Measurements from ENCODE around the gene DXO.
A peak's percentile ranks its signal among the peaks of the same experiment; 100 is the strongest.
"Not testable (repeated sequence)": the region's sequence is repeated elsewhere in the genome, so short reads cannot be mapped to it uniquely, and the experiment has no call there.

The DXO gene

DNA sequence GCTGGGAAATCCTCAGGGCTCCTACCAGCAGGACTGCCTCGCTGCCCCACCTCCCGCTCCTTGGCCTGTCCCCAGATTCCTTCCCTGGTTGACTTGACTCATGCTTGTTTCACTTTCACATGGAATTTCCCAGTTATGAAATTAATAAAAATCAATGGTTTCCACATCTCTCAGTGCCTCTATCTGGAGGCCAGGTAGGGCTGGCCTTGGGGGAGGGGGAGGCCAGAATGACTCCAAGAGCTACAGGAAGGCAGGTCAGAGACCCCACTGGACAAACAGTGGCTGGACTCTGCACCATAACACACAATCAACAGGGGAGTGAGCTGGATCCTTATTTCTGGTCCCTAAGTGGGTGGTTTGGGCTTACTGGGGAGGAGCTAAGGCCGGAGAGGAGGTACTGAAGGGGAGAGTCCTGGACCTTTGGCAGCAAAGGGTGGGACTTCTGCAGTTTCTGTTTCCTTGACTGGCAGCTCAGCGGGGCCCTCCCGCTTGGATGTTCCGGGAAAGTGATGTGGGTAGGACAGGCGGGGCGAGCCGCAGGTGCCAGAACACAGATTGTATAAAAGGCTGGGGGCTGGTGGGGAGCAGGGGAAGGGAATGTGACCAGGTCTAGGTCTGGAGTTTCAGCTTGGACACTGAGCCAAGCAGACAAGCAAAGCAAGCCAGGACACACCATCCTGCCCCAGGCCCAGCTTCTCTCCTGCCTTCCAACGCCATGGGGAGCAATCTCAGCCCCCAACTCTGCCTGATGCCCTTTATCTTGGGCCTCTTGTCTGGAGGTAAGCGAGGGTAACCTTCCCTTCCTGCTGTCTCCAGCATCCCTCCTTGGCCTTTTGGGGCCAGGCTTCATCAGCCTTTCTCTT lies 26.2 kb downstream of the DXO start, which contains the start of gene CFB:
CFB (plus strand) TSS at position 589 of the 863 bp plus-strand sequence; CDS start at position 716, 127 bp downstream.
- Histone ChIP-seq H3K36me3 (ENCODE audit: insufficient read depth, low read length) (no peaks in the 10 kb centered on the region), H3K27ac (ENCODE audit: low read depth, low read length) (peak within 1 kb of the TSS; percentile 91), H3K4me3 (ENCODE audit: low read depth, low read length) (peak within 1 kb of the TSS; percentile 73), H2AFZ (ENCODE audit: low read length, unreplicated experiment) (peak within 1 kb of the TSS; percentile 35), H3K4me1 (ENCODE audit: control insufficient read depth, insufficient read depth, low read length, unreplicated experiment) (peaks cover 43% of the 10 kb centered on the region), H3K27me3 (ENCODE audit: insufficient read depth, low read length) (no peaks in the 10 kb centered on the region), H3K79me2 (ENCODE audit: control insufficient read depth, insufficient read depth, low read length, unreplicated experiment) (peaks cover 5% of the 10 kb centered on the region)

DNA sequence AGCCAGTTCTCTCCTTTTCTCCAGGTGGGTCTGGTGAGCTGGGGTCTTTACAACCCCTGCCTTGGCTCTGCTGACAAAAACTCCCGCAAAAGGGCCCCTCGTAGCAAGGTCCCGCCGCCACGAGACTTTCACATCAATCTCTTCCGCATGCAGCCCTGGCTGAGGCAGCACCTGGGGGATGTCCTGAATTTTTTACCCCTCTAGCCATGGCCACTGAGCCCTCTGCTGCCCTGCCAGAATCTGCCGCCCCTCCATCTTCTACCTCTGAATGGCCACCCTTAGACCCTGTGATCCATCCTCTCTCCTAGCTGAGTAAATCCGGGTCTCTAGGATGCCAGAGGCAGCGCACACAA lies 26.8 kb downstream of the DXO start:
- H3K36me3 ChIP-seq (ENCODE audit: insufficient read depth, low read length), result no peaks in the 10 kb centered on the region
- H3K4me3 ChIP-seq (ENCODE audit: low read depth, low read length), result peak overlapping the region; percentile 73
- peaks cover 46% of the 10 kb centered on the region for H3K4me1 ChIP-seq (ENCODE audit: control insufficient read depth, insufficient read depth, low read length, unreplicated experiment)
- H3K79me2 ChIP-seq (ENCODE audit: control insufficient read depth, insufficient read depth, low read length, unreplicated experiment), result peaks cover 5% of the 10 kb centered on the region
- peak overlapping the region; percentile 91 for H3K27ac ChIP-seq (ENCODE audit: low read depth, low read length)
- no peak overlapping the region for H2AFZ ChIP-seq (ENCODE audit: low read length, unreplicated experiment)
- H3K27me3 ChIP-seq (ENCODE audit: insufficient read depth, low read length), result no peaks in the 10 kb centered on the region

DNA sequence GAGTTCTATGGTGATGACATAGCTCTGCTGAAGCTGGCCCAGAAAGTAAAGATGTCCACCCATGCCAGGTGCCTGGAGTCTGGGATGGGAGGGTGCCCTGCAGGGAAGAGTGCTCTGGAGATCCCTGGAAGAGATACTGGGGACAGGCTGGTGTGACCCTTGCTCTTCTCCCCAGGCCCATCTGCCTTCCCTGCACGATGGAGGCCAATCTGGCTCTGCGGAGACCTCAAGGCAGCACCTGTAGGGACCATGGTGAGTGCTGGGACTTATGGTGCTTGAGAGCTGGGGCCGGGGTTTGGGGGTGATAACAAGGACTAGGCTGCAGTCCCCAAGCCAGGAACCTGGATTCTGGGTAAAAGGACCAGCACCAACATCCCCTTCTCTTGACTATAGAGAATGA lies 28.2 kb downstream of the DXO start:
- Histone ChIP-seq H2AFZ (ENCODE audit: low read length, unreplicated experiment) (no peak overlapping the region), H3K79me2 (ENCODE audit: control insufficient read depth, insufficient read depth, low read length, unreplicated experiment) (peaks cover 5% of the 10 kb centered on the region), H3K36me3 (ENCODE audit: insufficient read depth, low read length) (no peaks in the 10 kb centered on the region), H3K4me3 (ENCODE audit: low read depth, low read length) (no peak overlapping the region), H3K27me3 (ENCODE audit: insufficient read depth, low read length) (no peaks in the 10 kb centered on the region), H3K4me1 (ENCODE audit: control insufficient read depth, insufficient read depth, low read length, unreplicated experiment) (peaks cover 41% of the 10 kb centered on the region), H3K27ac (ENCODE audit: low read depth, low read length) (no peak overlapping the region)

DNA sequence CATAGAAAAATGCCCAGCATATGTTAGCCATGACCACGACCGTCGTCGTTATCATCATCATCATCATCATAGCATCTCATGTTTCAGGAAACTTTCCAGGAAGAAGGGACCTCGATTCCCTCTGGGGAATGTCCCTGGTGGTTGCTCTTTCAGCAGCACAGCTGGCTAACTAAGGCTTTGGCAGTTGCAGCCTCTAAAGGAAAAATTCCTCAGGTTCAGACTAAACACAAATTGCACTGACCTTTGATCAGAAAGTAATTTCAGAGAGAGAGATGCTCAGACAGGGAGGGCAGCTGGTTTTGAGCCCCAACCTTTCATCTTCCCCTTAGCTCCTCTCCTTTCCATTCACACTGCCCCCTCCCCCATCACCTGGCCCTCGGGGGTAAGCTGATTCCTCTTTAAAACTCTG lies 31.7 kb downstream of the DXO start:
- H3K4me3 ChIP-seq (ENCODE audit: low read depth, low read length), result no peak overlapping the region
- H3K27me3 ChIP-seq (ENCODE audit: insufficient read depth, low read length), result no peaks in the 10 kb centered on the region
- H3K27ac ChIP-seq (ENCODE audit: low read depth, low read length), result no peak overlapping the region
- peak overlapping the region; percentile 7 for H2AFZ ChIP-seq (ENCODE audit: low read length, unreplicated experiment)
- no peaks in the 10 kb centered on the region for H3K79me2 ChIP-seq (ENCODE audit: control insufficient read depth, insufficient read depth, low read length, unreplicated experiment)
- peaks cover 14% of the 10 kb centered on the region for H3K4me1 ChIP-seq (ENCODE audit: control insufficient read depth, insufficient read depth, low read length, unreplicated experiment)
- no peaks in the 10 kb centered on the region for H3K36me3 ChIP-seq (ENCODE audit: insufficient read depth, low read length)

DNA sequence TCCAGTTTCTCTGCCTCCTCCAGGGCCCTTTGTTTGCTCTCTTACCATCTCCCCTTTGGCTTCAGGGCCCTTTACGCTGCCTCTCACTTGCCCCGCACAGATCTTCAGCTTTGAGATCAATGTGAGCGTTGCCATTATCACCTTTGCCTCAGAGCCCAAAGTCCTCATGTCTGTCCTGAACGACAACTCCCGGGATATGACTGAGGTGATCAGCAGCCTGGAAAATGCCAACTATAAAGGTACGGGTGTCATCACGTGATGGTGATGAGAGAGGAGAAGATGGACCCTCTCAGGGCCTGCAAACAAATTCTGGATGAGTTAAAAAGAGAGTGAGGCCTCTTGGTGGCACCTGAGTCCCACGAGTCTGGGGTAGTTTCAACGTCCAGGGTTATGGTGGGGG lies 36.1 kb downstream of the DXO start:
- H3K27ac ChIP-seq (ENCODE audit: low read depth, low read length), result no peak overlapping the region
- H3K27me3 ChIP-seq (ENCODE audit: insufficient read depth, low read length), result no peaks in the 10 kb centered on the region
- H3K36me3 ChIP-seq (ENCODE audit: insufficient read depth, low read length), result no peaks in the 10 kb centered on the region
- H3K4me1 ChIP-seq (ENCODE audit: control insufficient read depth, insufficient read depth, low read length, unreplicated experiment), result peaks cover 8% of the 10 kb centered on the region
- no peaks in the 10 kb centered on the region for H3K79me2 ChIP-seq (ENCODE audit: control insufficient read depth, insufficient read depth, low read length, unreplicated experiment)
- H2AFZ ChIP-seq (ENCODE audit: low read length, unreplicated experiment), result no peak overlapping the region
- no peak overlapping the region for H3K4me3 ChIP-seq (ENCODE audit: low read depth, low read length)

DNA sequence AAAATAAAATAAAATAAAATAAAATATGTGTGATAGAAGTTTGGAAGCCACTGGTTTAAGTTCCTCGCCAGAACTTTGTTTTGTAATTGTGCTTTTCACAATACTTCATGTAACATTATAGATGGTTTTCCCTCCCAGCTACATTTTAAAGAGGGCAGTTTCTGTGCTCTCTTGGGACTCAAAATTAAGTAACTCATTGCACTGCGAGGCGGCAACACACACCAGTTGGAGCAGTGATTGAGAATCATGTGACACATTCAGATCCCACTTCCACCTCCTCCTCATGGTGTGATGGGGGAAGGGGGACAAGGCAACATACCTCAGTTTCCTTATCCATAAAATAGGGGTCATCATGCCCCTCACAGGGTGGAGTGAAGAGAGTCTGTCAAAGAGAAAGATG lies 36.9 kb downstream of the DXO start:
- no peaks in the 10 kb centered on the region for H3K79me2 ChIP-seq (ENCODE audit: control insufficient read depth, insufficient read depth, low read length, unreplicated experiment)
- H3K4me3 ChIP-seq (ENCODE audit: low read depth, low read length), result no peak overlapping the region
- H3K36me3 ChIP-seq (ENCODE audit: insufficient read depth, low read length), result no peaks in the 10 kb centered on the region
- no peak overlapping the region for H3K27ac ChIP-seq (ENCODE audit: low read depth, low read length)
- no peak overlapping the region for H2AFZ ChIP-seq (ENCODE audit: low read length, unreplicated experiment)
- peaks cover 1% of the 10 kb centered on the region for H3K4me1 ChIP-seq (ENCODE audit: control insufficient read depth, insufficient read depth, low read length, unreplicated experiment)
- H3K27me3 ChIP-seq (ENCODE audit: insufficient read depth, low read length), result no peaks in the 10 kb centered on the region

DNA sequence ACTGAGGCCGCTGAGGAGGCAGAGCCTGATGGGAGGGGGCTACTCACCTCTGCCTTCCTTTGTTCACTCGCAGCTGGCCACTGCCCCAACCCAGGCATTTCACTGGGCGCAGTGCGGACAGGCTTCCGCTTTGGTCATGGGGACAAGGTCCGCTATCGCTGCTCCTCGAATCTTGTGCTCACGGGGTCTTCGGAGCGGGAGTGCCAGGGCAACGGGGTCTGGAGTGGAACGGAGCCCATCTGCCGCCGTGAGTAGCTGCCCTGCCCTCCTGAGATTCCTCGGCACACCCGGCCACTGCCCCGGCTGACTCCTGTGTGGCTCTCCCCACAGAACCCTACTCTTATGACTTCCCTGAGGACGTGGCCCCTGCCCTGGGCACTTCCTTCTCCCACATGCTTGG lies 38.4 kb downstream of the DXO start:
- Histone ChIP-seq H3K4me1 (ENCODE audit: control insufficient read depth, insufficient read depth, low read length, unreplicated experiment) (no peaks in the 10 kb centered on the region), H3K79me2 (ENCODE audit: control insufficient read depth, insufficient read depth, low read length, unreplicated experiment) (no peaks in the 10 kb centered on the region), H3K4me3 (ENCODE audit: low read depth, low read length) (no peak overlapping the region), H3K36me3 (ENCODE audit: insufficient read depth, low read length) (no peaks in the 10 kb centered on the region), H3K27ac (ENCODE audit: low read depth, low read length) (no peak overlapping the region), H3K27me3 (ENCODE audit: insufficient read depth, low read length) (no peaks in the 10 kb centered on the region), H2AFZ (ENCODE audit: low read length, unreplicated experiment) (no peak overlapping the region)

DNA sequence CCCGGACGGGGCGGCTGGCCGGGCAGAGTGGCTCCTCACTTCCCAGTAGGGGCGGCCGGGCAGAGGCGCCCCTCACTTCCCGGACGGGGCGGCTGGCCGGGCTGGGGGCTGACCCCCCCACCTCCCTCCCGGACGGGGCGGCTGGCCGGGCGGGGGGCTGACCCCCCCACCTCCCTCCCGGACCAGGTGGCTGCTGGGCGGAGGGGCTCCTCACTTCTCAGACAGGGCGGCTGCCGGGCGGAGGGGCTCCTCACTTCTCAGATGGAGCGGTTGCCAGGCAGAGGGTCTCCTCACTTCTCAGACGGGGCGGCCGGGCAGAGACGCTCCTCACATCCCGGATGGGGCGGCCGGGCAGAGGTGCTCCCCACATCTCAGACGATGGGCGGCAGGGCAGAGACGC lies 39.8 kb downstream of the DXO start:
- H3K27ac ChIP-seq (ENCODE audit: low read depth, low read length); H2AFZ ChIP-seq (ENCODE audit: low read length, unreplicated experiment); H3K27me3 ChIP-seq (ENCODE audit: insufficient read depth, low read length); H3K79me2 ChIP-seq (ENCODE audit: control insufficient read depth, insufficient read depth, low read length, unreplicated experiment); H3K4me3 ChIP-seq (ENCODE audit: low read depth, low read length); H3K36me3 ChIP-seq (ENCODE audit: insufficient read depth, low read length); H3K4me1 ChIP-seq (ENCODE audit: control insufficient read depth, insufficient read depth, low read length, unreplicated experiment): not testable (repeated sequence)

DNA sequence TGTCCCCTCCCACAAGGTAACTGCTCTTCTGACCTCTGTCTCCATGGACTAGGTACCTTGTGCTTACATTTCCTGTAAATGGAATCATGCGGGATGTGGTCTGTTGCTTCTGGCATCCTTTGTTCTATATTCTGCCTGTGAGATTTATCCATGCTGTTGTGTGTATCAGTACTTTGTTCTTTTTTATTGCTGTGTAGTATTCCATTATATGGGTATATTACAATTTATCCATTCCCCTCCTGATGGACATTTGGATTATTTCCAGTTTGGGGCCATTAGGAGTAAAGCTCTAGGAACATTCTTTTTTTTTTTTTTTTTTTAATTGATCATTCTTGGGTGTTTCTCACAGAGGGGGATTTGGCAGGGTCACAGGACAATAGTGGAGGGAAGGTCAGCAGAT lies 41.0 kb downstream of the DXO start:
- Histone ChIP-seq H3K4me3 (ENCODE audit: low read depth, low read length) (no peak overlapping the region), H3K4me1 (ENCODE audit: control insufficient read depth, insufficient read depth, low read length, unreplicated experiment) (no peaks in the 10 kb centered on the region), H3K79me2 (ENCODE audit: control insufficient read depth, insufficient read depth, low read length, unreplicated experiment) (no peaks in the 10 kb centered on the region), H3K36me3 (ENCODE audit: insufficient read depth, low read length) (no peaks in the 10 kb centered on the region), H3K27me3 (ENCODE audit: insufficient read depth, low read length) (no peaks in the 10 kb centered on the region), H3K27ac (ENCODE audit: low read depth, low read length) (no peak overlapping the region), H2AFZ (ENCODE audit: low read length, unreplicated experiment) (no peak overlapping the region)

DNA sequence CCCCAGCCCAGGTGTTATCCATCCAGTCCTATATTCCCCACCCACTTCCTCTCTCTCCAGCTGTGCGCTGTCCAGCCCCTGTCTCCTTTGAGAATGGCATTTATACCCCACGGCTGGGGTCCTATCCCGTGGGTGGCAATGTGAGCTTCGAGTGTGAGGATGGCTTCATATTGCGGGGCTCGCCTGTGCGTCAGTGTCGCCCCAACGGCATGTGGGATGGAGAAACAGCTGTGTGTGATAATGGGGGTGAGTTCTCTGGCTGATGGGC lies 43.3 kb downstream of the DXO start:
- Histone ChIP-seq H3K27ac (ENCODE audit: low read depth, low read length) (no peak overlapping the region), H3K4me1 (ENCODE audit: control insufficient read depth, insufficient read depth, low read length, unreplicated experiment) (no peaks in the 10 kb centered on the region), H2AFZ (ENCODE audit: low read length, unreplicated experiment) (no peak overlapping the region), H3K79me2 (ENCODE audit: control insufficient read depth, insufficient read depth, low read length, unreplicated experiment) (no peaks in the 10 kb centered on the region), H3K27me3 (ENCODE audit: insufficient read depth, low read length) (no peaks in the 10 kb centered on the region), H3K4me3 (ENCODE audit: low read depth, low read length) (no peak overlapping the region), H3K36me3 (ENCODE audit: insufficient read depth, low read length) (no peaks in the 10 kb centered on the region)

DNA sequence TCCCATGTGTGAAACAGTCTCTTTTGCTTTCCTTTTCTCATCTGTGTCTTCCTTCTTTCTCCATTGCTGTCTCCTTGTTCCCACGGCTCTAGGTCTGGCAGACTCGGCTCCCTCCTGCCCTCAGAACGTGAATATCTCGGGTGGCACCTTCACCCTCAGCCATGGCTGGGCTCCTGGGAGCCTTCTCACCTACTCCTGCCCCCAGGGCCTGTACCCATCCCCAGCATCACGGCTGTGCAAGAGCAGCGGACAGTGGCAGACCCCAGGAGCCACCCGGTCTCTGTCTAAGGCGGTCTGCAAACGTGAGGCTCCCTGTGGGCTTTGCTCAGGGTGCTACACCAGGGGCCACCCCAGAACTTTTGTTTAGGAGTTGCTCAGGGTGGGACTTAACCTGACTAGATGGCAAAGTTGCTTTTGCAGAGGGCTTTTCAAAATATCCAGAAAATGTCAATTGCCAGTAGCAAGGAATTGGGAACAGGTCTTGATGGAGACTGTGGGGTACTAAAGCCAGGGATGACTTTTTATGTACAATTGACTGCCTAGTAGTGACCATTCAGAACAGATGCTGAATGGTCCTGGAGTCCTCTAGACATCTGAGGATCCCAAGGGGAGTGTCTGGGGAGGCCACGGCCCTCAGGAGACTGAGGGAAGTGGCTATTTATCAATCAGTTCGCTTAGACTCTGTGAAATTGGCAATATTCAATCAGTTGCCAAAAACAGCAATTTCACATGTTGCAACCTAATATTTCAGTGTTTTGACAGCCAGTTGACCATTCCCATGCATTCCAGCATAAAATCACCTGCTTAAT lies 43.9 kb downstream of the DXO start:
- no peaks in the 10 kb centered on the region for H3K79me2 ChIP-seq (ENCODE audit: control insufficient read depth, insufficient read depth, low read length, unreplicated experiment)
- no peaks in the 10 kb centered on the region for H3K36me3 ChIP-seq (ENCODE audit: insufficient read depth, low read length)
- H3K4me3 ChIP-seq (ENCODE audit: low read depth, low read length), result peak overlapping the region; percentile 15; the same call in 1 of the 2 replicates
- no peaks in the 10 kb centered on the region for H3K27me3 ChIP-seq (ENCODE audit: insufficient read depth, low read length)
- H3K4me1 ChIP-seq (ENCODE audit: control insufficient read depth, insufficient read depth, low read length, unreplicated experiment), result no peaks in the 10 kb centered on the region
- no peak overlapping the region for H3K27ac ChIP-seq (ENCODE audit: low read depth, low read length)
- H2AFZ ChIP-seq (ENCODE audit: low read length, unreplicated experiment), result peak overlapping the region; percentile 32

Data from ACC112 (cell line).